ENCODE results near the gene PCIF1. TPM values are rescaled to one million over a fixed set of nuclear protein-coding genes. Genes with fewer than 3 reads are reported as not detected.

PCIF1 gene
- total RNA-seq, 2 experiments from 2014 or later, result 27.8 to 29.5 TPM

DNA sequence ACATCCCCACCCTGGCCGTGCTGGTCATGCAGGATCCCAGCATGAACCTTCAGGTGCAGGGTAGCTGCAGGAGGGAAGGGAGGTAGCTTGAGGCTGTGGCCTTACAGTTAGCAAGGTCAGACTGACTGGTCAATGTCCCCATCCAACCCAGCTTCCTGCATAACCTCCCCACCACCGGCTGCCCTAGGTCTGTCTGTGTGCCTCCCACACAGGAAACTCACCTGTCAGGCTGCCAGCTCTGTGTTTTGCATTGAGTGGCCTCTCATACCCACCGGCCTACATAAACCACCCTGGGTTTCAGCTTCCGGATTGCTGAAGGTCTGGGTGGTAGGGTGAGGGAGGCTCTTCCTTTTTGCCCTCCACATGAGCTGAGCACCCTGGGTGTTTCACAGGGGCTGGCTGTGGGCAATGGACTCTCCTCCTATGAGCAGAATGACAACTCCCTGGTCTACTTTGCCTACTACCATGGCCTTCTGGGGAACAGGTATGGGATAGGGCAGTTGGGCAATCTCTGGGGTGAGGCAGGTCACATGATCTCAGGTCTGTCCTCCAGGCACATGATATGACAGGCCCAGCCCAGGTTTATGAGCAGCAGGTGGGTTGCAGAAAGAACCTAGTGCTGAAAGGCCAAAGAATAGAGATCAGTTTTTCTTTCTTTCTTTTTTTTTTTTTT, 41.5 kb upstream of the PCIF1 start:
- Mint-ChIP-seq H3K4me1 (ENCODE audit: low read depth) (peaks cover 29% of the 10 kb centered on the region), H3K36me3 (ENCODE audit: low read depth) (peaks cover 16% of the 10 kb centered on the region), H3K27me3 (no peaks in the 10 kb centered on the region), H3K27ac (peak overlapping the region; percentile 61), H3K4me3 (peak overlapping the region; percentile 88), H3K9me3 (no peaks in the 10 kb centered on the region)
- POLR2A ChIA-PET, result interaction anchor here (0.8 to 7.8 kb wide), 9 partner anchors 9 to 80 kb away, joined by 3 to 59 read pairs (median 5); partner anchors contain the start of genes PCIF1, UBE2C, ZNF335 and ZSWIM1
- TF ChIP-seq, protein P1, sequence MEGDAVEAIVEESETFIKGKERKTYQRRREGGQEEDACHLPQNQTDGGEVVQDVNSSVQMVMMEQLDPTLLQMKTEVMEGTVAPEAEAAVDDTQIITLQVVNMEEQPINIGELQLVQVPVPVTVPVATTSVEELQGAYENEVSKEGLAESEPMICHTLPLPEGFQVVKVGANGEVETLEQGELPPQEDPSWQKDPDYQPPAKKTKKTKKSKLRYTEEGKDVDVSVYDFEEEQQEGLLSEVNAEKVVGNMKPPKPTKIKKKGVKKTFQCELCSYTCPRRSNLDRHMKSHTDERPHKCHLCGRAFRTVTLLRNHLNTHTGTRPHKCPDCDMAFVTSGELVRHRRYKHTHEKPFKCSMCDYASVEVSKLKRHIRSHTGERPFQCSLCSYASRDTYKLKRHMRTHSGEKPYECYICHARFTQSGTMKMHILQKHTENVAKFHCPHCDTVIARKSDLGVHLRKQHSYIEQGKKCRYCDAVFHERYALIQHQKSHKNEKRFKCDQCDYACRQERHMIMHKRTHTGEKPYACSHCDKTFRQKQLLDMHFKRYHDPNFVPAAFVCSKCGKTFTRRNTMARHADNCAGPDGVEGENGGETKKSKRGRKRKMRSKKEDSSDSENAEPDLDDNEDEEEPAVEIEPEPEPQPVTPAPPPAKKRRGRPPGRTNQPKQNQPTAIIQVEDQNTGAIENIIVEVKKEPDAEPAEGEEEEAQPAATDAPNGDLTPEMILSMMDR (IDR thresholded peaks at IDR 0.05), result no peak
- DNase-seq (peak; percentile 54), ATAC-seq (peak; percentile 32)
- CTCF ChIA-PET, result interaction anchor here (1.0 to 1.6 kb wide), 6 partner anchors 8 to 94 kb away, joined by 3 to 9 read pairs (median 3); no protein-coding TSS in a partner anchor
- intact Hi-C loops (cut with micrococcal nuclease), result no loop called here

- H3K27me3 Mint-ChIP-seq, result no peaks in the 10 kb centered on the region
- CTCF ChIA-PET, result interaction anchor here (1.6 kb wide), 1 partner anchor 76 kb away, joined by 7 read pairs; no protein-coding TSS in a partner anchor
- no peak for ATAC-seq
- intact Hi-C loops (cut with micrococcal nuclease), result no loop called here
- no peak for DNase-seq
- TF ChIP-seq, protein P1 (IDR thresholded peaks at IDR 0.05), result no peak
- no peak overlapping the region for H3K4me3 Mint-ChIP-seq
- H3K9me3 Mint-ChIP-seq, result no peaks in the 10 kb centered on the region
- no peak overlapping the region for H3K27ac Mint-ChIP-seq
- H3K36me3 Mint-ChIP-seq (ENCODE audit: low read depth), result peaks cover 11% of the 10 kb centered on the region
- peaks cover 29% of the 10 kb centered on the region for H3K4me1 Mint-ChIP-seq (ENCODE audit: low read depth)
- POLR2A ChIA-PET, result interaction anchor here (0.7 to 7.8 kb wide), 4 partner anchors 9 to 77 kb away, joined by 3 to 59 read pairs (median 18); partner anchors contain the start of genes PCIF1, ZNF335 and ZSWIM1
These were observed 40.7 kb upstream of the PCIF1 start for GRCh38 chr20:45893831-45894230.

DNA sequence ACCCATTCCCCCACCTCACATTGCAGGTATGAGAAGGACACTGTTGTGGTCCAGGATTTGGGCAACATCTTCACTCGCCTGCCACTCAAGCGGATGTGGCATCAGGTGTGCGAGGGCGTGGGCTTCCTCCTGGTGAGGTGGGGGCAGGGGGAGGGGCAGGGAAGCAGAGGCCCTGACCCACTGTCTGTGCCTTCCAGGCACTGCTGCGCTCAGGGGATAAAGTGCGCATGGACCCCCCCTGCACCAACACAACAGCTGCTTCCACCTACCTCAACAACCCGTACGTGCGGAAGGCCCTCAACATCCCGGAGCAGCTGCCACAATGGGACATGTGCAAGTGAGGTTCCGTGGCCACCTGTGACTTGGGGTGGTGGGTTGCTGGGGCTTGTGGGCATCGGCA, 39.7 kb upstream of the PCIF1 start:
- DNase-seq (no peak), ATAC-seq (no peak)
- ChIA-PET CTCF (no interaction called here), POLR2A (interaction anchor here (0.7 to 7.8 kb wide), 2 partner anchors 10 to 41 kb away, joined by 3 to 59 read pairs; partner anchors contain the start of gene PCIF1)
- H3K9me3 Mint-ChIP-seq, result no peaks in the 10 kb centered on the region
- H3K36me3 Mint-ChIP-seq (ENCODE audit: low read depth), result peaks cover 10% of the 10 kb centered on the region
- no peaks in the 10 kb centered on the region for H3K27me3 Mint-ChIP-seq
- no peak overlapping the region for H3K27ac Mint-ChIP-seq
- intact Hi-C loops (cut with micrococcal nuclease), result no loop called here
- H3K4me3 Mint-ChIP-seq, result no peak overlapping the region
- H3K4me1 Mint-ChIP-seq (ENCODE audit: low read depth), result peaks cover 25% of the 10 kb centered on the region
- TF ChIP-seq, protein P1 (IDR thresholded peaks at IDR 0.05), result no peak

DNA sequence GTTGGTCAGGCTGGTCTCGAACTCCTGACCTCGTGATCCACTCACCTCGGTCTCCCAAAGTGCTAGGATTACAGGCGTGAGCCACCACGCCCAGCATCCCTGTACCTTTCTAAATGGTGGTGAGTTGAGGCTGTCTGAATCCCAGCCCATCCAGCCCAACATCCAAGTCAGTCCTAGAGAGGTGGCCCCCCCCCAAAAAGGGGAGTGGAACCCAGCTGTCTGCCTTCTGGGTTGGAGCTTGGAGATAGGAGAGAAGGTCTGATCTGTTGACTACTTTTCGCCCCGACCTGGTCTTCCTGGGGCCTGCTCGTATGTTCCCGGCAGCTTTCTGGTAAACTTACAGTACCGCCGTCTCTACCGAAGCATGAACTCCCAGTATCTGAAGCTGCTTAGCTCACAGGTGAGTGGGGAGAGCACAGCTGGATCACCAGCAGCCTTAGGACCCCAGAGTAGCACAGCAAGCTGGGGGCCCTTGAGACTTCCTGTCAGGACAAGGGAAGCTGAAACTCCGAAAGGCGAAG, 37.8 kb upstream of the PCIF1 start:
- H3K36me3 Mint-ChIP-seq (ENCODE audit: low read depth), result peaks cover 10% of the 10 kb centered on the region
- CTCF ChIA-PET, result no interaction called here

More for the DNA sequence above, 37.8 kb upstream of the PCIF1 start:
- intact Hi-C loops (cut with micrococcal nuclease), result no loop called here
- POLR2A ChIA-PET, result interaction anchor here (0.6 to 1.2 kb wide), 4 partner anchors 8 to 88 kb away, joined by 3 to 4 read pairs (median 4); no protein-coding TSS in a partner anchor
- TF ChIP-seq, protein P1 (IDR thresholded peaks at IDR 0.05), result no peak
- Mint-ChIP-seq H3K27ac (no peak overlapping the region), H3K4me1 (ENCODE audit: low read depth) (peaks cover 20% of the 10 kb centered on the region), H3K27me3 (no peaks in the 10 kb centered on the region), H3K4me3 (no peak overlapping the region), H3K9me3 (no peaks in the 10 kb centered on the region)
- ATAC-seq, result no peak
- DNase-seq, result no peak

Data from activated CD8-positive, alpha-beta T cell treated with anti-CD3 and anti-CD28 coated beads for 36 hours (primary cell).